Endometrial microvascular endothelial cells (primary cell): ENCODE measurements around the gene EPM2A. TPM values are rescaled to one million over a fixed set of nuclear protein-coding genes. Genes with fewer than 3 reads are reported as not detected.
"Not testable (repeated sequence)": the region's sequence is repeated elsewhere in the genome, so short reads cannot be mapped to it uniquely, and the experiment has no call there.

ENCODE experiments used
- in situ Hi-C: cut with HindIII; loops from 2 replicates; pipeline ENCODE4 v1.10.0; 2017; ENCODE audit warnings: low sequenced_read_pairs, low pct_unique_long_range_greater_than_20kb; ENCODE audit errors: inconsistent ontology term
- total RNA-seq: library from RNA; depleted of rRNA; stranded (reverse); fragments of >200 nt; gene quantifications from one replicate; pipeline ENCODE4 v1.2.3, GENCODE V29; 2015; ENCODE audit errors: inconsistent ontology term

Gene EPM2A
- total RNA-seq, 1 donor from 2014 or later, result 4.2 TPM

DNA sequence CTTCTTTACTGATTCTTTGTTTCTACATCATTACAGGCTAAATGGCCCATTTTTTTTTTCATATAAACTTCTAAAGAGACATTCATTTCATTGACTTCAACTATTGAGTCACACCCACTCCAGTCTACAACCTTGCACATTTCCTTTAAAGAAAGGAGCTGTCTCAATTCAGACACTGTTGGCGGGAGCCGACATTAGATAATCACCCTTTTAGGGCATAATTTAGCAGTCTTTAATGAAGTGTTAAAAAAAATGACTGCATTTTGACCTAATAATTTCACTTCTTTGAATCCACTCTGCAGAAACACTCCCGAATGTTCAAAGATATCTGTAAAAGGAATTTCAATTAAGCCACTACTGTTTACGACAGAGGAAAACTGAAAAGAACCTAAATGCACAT is 1.5 kb downstream of the EPM2A start:
- in situ Hi-C loops, result no loop called here

DNA sequence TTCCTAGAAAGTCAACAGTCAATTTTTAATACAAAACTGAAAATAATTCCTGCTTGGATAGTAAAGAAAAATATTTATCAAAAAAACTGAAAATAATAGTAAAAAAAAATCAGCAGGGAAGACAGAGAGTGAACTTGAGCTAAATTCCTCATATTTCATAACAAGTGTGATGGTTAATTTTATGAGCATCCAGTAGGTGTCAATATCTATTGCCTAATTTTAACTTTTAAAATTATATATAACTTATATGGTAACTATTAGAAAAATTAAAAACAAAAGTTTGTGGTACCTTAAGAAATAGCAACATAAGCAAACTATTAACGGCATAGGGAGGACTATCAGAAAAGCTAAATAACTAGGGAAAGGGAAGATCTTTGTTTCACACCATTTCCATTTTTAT is 2.1 kb downstream of the EPM2A start:
- in situ Hi-C loops, result no loop called here

DNA sequence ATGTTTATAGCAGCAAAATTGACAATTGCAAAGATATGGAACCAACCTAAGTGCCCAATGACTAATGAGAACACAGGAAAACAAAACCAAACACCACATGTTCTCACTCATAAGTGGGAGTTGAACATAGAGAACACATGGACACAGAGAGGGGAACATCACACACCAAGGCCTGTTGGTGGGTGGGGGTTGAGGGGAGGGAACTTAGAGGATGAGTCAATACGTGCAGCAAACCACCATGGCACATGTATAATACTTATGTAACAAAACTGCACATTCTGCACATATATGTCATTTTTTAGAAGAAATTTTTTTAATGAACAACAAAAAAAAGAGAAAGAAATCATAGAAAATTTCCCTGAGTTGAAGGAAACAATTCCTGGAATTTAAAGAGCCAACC is 3.9 kb downstream of the EPM2A start:
- in situ Hi-C loops, result no loop called here

DNA sequence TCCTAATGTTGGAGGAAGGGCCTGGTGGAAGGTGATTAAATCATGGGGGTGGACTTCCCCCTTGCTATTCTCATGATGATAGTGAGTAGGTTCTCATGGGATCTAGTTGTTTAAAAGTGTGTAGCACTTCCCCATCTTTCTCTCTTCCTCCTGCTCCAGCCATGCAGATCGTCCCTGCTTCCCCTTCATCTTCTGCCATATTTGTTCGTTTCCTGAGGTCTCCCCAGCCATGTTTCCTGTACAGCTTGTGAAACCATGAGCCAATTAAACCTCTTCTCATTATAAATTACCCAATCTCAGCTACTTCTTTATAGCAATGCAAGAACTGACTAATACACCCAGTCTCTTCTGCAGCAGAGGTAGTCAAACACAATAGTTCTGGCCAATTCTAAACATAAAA is 5.4 kb downstream of the EPM2A start:
- in situ Hi-C loops, result no loop called here

DNA sequence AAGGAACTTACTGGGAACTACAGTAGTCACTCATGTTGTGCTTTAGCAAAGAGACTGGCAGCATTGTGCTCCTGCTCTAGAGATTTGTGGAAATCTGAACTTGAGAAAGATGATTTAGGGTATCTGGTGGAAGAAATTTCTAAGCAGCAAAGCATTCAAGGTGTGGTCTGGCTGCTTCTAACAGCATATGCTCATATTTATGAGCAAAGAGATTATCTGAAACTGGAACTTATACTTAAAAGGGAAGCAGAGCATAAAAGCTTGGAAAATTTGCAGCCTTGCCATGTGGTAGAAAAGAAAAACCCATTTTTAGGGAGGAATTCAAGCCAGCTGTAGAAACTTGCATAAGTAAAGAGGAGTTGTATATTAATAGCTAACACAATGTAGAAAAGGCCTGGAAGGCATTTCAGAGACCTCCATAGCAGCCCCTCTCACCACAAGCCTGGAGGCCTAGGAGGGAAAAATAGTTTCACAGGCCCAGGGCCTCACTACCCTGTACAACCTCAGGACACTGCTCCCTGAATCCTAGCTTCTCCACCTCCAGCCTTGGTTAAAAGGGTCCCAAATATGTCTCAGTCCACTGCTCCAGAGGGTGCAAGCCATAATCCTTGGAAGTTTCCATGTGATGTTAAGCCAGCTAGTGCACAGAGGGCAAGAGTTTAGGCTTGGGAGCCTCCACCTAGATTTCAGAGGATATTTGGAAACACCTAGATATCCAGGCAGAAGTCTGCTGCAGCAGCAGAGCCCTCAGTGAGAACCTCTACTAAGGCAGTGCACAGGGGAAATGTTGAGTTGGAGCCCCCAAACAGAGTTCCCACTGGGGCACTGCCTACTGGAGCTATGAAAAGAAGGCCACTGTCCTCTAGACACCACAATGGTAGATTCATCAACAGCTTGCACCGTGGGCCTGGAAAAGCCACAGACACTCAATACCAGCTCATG is 6.6 kb downstream of the EPM2A start:
- in situ Hi-C loops, result no loop called here

DNA sequence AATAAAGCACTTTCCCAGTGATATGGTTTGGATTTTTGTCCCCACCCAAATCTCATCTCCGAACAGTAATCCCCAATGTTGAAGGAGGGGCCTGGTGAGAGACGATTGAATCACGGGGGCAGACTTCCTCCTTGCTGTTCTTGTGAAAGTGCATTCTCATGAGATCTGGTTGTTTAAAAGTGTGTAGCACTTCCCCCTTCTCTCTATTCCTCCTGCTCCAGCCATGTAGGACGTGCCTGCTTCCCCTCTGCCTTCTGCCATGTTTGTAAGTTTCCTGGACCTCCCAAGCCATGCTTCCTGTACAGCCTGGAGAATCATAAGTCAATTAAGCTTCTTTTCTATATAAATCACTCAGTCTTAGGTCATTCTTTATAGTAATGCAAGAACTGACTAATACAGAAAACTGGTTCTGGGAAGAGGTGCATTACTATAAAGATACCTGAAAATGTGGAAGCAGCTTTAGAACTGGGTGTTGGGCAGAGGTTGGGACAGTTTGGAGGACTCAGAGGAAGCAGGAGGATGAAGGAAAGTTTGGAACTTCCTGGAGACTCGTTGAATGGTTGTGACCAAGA is 7.4 kb downstream of the EPM2A start:
- in situ Hi-C loops, result no loop called here

DNA sequence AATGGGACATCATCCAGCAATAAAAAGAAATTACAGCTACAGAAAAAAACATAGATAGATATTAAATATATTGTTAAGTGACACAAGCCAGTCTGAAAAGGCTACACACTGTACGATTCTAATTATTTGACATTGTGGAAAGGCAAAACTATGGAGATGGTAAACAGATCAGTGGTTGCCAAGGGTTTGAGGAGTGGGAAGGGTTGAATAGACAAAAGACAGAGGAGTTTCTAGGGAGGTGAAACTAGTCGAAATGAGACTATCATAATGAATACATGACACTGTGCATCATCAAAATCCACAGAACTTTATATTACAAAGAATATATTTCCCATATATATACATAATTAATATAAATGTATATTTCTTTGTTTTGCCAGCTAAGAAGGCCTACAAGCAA is 9.8 kb downstream of the EPM2A start:
- in situ Hi-C loops, result no loop called here

DNA sequence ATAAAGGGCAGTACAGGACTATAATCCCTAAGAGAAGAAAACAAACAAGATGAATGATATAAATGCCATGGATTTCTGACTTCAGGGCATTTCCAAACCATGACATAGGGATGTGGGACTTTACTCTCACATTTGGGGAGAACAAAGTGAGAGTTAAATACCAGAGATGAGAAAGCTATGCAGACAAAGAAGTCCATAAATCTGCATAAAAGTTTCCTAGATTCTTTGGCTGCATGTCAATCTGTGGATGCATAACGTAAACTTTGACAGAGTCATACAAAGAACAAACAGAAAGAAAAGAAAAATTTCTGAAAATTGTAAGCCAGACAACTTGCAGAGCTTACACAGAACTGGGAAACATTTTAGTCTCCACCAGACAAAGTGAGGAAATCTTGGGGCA is 11.7 kb downstream of the EPM2A start:
- in situ Hi-C loops, result no loop called here

DNA sequence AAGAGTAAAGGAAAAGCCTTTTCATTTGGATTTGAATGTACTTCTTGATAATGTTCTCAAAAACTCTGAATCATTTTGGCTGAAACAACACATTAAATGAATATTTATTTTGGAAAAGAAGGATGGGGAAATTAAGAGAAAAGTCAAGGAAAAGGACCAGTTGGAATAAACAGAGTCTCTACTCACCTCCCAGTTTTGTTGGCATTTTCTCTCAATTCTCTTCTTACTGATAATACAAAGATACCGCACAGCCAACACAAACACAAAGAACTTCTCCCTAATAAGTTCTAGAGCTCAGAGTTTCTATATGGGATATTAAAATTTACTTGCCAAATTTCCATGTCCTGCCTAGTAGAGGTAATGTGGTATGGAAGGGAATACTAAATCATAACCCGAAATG is 13.1 kb downstream of the EPM2A start:
- in situ Hi-C loops, result no loop called here

DNA sequence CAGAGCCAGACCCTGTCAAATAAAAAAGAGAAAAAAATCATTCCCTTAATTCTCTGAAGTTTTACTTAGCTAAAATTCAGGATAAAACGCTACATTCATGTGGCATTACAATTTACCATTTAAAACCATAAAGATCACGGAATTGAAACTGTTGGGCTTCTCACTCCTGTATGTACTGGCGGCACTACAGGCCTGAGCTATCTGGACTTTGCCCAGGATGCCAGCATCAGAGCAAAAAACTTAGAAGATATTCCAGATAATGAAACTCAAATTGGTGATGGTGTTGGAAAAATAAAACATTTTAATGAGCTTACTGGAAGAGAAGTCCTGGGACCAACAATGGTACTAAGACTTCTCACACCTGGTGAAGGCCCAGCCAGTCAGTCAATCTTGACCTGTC is 14.2 kb downstream of the EPM2A start:
- in situ Hi-C loops, result no loop called here

DNA sequence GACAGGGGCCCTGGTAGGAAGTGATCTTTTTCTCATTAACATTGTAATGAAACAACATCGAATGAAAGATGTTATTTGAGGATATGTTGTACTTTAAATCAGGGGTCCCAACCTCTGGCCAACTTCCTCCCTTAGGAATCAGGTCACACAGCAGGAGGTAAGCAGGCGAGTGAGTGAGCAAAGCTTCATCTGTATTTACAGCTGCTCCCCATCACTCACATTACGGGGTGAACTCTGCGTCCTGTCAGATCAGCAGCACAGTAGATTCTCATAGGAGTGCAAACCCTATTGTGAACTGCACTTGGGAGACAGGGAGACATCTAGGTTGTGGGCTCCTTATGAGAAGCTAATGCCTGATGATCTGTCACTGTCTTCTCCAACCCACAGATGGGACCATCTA is 19.9 kb downstream of the EPM2A start:
- in situ Hi-C loops, result no loop called here

DNA sequence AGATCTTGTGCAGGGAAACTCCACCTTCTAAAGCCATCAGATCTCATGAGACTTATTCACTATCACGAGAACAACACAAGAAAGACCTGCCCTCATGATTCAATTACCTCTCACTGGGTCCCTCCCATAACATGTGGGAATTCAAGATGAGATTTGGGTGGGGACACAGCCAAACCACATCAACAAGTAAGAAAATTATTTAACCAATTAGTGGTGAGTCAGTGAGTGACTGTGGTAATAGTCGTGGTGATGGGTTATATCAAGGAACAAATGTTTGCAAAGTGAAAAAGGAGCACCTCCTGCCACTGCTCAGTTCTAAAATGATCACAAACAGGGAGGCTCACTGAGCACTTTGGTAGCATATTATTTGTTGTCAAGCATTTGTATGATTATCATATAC is 20.6 kb downstream of the EPM2A start:
- in situ Hi-C loops, result no loop called here

DNA sequence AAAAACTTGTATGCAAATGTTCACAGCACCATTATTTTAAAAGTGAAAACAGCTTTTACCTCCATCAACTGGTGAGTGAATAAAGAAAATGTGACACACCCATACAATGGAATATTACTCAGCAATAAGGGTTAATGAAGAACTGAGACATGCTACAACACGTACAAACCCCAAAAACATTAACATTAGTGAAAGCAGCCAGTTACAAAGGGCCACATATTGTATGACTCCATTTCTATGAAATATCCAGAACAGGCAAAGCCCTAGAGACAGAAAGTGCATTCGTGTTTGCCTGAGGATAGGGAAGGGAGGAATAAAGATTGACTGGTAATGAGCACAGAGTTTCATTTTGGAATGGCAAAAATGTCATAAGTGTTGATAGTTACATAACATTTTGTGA is 21.5 kb downstream of the EPM2A start:
- in situ Hi-C loops, result no loop called here

DNA sequence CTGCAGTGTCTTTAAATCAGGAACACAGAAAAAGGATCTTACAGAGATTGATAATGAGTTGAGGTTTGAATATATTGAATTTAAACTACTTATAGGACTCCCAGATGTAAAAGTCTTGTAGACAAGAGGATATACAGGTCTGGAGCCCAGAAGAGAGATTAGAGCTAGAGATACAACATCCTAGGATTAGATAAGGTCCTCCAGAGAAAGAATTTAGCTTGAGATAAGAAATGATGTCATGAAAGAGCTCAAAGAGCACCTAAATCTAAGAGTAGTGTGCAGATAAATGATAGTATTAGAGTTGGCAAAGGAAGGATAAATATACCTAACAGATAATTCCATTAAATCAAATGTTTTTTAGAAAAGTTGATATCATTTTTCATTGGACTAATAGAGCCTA is 23.9 kb downstream of the EPM2A start:
- in situ Hi-C loops, result no loop called here

DNA sequence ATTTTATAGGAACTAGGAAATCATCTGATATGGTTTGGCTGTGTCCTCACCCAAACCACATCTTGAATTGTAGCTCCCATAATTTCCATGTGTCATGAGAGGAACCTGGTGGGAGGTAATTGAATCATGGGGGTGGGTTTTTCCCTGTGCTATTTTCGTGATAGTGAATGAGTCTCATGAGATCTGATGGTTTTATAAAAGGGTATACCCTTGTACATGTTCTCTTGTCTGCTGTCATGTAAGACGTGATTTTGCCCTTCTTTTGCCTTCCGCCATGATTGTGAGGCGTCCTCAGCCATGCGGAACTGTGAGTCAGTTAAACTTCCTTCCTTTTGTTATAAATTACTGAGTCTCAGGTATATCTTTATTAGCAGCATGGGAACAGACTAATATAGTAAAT is 27.9 kb downstream of the EPM2A start:
- in situ Hi-C loops, result no loop called here

DNA sequence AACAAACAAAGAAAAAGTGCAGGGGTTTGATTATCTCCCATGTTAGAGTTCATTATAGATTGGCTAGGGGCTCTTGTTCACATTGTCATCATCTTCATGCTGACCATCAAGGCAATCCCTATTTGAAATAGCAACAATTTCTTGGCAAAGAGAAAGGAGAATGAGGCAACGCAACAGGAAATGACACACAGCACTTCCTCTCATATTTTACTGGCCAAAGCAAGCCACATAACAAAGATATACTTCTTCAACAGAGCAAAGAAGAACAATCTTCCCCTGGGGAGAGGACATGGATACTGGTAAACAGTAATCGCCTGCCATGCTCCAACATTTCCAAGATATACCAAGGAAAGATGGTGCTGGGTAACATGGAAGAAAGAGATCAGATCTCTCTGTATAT is 29.8 kb downstream of the EPM2A start:
- in situ Hi-C loops, result no loop called here

DNA sequence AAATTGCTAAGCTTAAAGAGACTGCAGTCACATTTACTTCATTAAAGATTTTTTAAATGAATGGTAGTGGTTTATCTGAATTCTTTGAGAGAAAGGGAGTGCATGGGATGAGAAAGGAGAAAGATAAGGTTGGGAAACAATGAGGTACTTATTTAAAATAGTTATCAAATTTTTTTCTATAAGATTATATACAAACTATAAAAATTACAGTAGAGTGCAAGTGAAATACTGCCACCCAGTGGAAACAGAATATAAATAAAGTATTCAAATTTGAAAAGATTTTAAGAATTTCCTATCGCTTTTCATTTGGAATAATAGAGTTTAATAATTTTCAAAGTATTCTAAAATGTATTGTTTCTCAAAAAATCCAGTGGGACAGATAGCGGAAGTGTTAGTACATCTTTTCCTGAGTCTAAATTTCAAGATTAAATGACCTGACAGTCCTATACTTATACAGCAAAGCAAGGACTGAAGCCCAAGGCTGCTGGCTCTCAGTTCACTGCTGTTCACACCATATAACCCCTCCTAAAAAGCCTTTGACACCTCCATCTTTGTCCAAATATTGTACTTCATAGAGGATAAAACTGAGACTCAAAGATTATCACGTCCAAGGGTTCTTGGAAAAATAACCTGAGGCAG is 31.1 kb downstream of the EPM2A start:
- in situ Hi-C loops, result no loop called here

DNA sequence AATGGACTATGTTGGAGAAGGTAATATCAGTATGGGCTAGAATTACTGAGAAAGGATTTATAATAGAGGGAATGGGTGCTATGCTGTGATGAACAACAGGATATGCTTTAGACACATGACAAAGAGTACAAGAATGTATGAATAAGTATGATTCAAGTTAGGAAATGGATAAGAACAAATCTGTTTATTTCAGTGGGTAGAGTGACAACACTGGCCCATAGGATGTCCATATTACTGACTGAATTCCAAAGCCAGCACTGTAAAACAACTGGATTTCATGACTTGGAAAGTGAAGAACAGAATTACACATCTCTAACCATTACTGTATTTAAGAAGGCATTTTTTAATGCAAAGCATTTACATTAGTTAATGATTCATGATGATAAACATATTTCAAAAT is 35.9 kb downstream of the EPM2A start:
- in situ Hi-C loops, result no loop called here

DNA sequence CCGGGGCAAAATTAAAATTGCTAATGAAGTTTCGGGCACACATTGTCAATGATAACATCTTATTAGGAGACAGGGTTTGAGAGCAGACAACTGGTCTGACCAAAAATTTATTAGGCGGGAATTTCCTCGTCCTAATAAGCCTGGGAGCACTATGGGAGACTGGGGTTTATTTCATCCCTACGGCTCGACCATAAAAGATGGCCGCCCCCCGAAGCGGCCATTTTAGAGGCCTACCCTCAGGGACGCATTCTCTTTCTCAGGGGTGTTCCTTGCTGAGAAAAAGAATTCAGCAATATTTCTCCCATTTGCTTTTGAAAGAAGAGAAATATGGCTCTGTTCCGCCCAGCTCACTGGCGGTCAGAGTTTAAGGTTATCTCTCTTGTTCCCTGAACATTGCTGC is 37.9 kb downstream of the EPM2A start:
- in situ Hi-C loops, result not testable (repeated sequence)

DNA sequence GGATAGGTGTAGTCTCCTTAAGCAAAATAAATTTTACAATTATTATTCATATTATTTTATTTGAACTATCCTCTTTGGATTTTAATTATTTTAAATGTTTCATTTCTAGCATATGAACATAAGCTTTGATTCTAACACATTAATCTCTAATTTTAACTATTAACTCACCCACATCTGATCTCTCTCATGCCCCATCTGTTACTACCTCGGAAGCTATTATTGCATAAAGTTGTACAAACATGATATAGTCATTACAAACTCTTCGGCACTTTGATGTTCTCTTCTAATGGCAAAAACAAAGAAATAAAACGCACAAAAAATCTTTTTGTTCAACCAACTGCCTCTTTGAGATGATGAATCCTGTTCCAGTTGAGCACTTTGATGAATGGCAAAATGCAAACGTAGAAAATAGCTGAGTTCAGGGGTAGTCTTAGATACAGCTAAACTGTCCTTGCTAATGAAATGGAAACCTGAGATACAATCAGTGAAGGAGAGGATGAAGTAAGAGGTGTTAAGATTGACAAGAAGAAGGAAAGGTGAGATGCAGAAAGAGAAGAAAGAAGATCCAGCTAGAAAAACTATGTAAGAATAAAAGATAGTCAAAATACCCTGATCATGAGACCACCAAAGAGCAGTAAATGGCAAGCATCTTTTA is 41.1 kb downstream of the EPM2A start:
- in situ Hi-C loops, result no loop called here
